SK-N-SH (cell line): ENCODE data around the gene H2BK1. TPM values are rescaled to one million over a fixed set of nuclear protein-coding genes. Genes with fewer than 3 reads are reported as not detected.

Source experiments
- CTCF ChIA-PET: fragments of 300-600, 350-600 bp; formaldehyde crosslinking; extraction: SDS; loops from one replicate; lab custom pipeline; 2021; lab: Yijun Ruan, JAX
- POLR2A ChIA-PET: fragments of 350-600 bp; sonication (Branson Sonifier 250); formaldehyde crosslinking; extraction: SDS; loops from one replicate; lab custom pipeline; 2020; ENCODE audit warnings: antibody characterized with exemption, inconsistent platforms; lab: Yijun Ruan, JAX
- DNase-seq: peaks from one replicate; pipeline ENCODE4 v3.0.0; 2012
- H2AFZ ChIP-seq: fragments of 200-600 bp; sonication (generic); 2 replicates; pipeline ENCODE4 v1.8.1; 2016; ENCODE audit warnings: antibody characterized with exemption, mild to moderate bottlenecking, low read depth
- H3F3A ChIP-seq: fragments of 200-600 bp; sonication (generic); replicated peaks from 2 replicates; pipeline ENCODE3; 2016; ENCODE audit warnings: antibody characterized with exemption, mild to moderate bottlenecking; ENCODE audit not compliant: insufficient read depth
- H3K27ac ChIP-seq, 2 experiments: fragments of 200-500 bp in 1 of 2; fragments of 200-600 bp in 1 of 2; sonication (Bioruptor generic) in 1 of 2; sonication (generic), shearing (Covaris generic) in 1 of 2; 2 replicates each; pipeline versions ENCODE4 v1.5.1 to v1.6.1; 2014 to 2016; ENCODE audit warnings: low read depth in 2 of 2, inconsistent platforms in 1 of 2, low read length in 1 of 2, mild to moderate bottlenecking in 1 of 2, mixed read lengths in 1 of 2
- H3K27me3 ChIP-seq: fragments of 200-600 bp; sonication (generic), shearing (Covaris generic); 2 replicates; pipeline ENCODE4 v1.6.1; 2016; ENCODE audit warnings: mixed run types; ENCODE audit not compliant: insufficient read depth
- H3K36me3 ChIP-seq, 2 experiments: fragments of 200-500 bp in 1 of 2; fragments of 200-600 bp in 1 of 2; sonication (Bioruptor generic) in 1 of 2; sonication (generic) in 1 of 2; replicated peaks in 1 of 2; 2 replicates each; pipeline versions ENCODE3 to v1.5.1; 2014 to 2016; ENCODE audit warnings: low read length in 1 of 2, mild to moderate bottlenecking in 1 of 2; ENCODE audit not compliant: insufficient read depth in 2 of 2, control insufficient read depth in 1 of 2
- H3K4me1 ChIP-seq, 2 experiments: fragments of 200-500 bp in 1 of 2; fragments of 200-600 bp in 1 of 2; sonication (Bioruptor generic) in 1 of 2; sonication (generic), shearing (Covaris generic) in 1 of 2; 2 replicates each; pipeline versions ENCODE4 v1.5.1 to v1.6.1; 2014 to 2016; ENCODE audit warnings: low read depth in 1 of 2, low read length in 1 of 2, mixed run types in 1 of 2; ENCODE audit not compliant: insufficient read depth in 2 of 2, control insufficient read depth in 1 of 2
- H3K4me2 ChIP-seq: fragments of 200-600 bp; sonication (generic), shearing (Covaris generic); 2 replicates; pipeline ENCODE4 v1.6.1; 2017; ENCODE audit warnings: mixed run types
- H3K4me3 ChIP-seq, 2 experiments: fragments of 200-500 bp in 1 of 2; fragments of 200-600 bp in 1 of 2; sonication (Bioruptor generic) in 1 of 2; sonication (generic), shearing (Covaris generic) in 1 of 2; 2 replicates each; pipeline versions ENCODE4 v1.5.1 to v1.8.1; 2014 to 2016; ENCODE audit warnings: low read depth in 2 of 2, inconsistent platforms in 1 of 2, low read length in 1 of 2, mild to moderate bottlenecking in 1 of 2, mixed read lengths in 1 of 2, moderate library complexity in 1 of 2
- H3K79me2 ChIP-seq: fragments of 200-600 bp; sonication (generic); 2 replicates; pipeline ENCODE4 v1.8.1; 2017; ENCODE audit warnings: mild to moderate bottlenecking; ENCODE audit not compliant: insufficient read depth
- H3K9ac ChIP-seq: fragments of 200-600 bp; sonication (generic); 2 replicates; pipeline ENCODE4 v1.6.1; 2017; ENCODE audit warnings: mixed run types
- H3K9me2 ChIP-seq: fragments of 200-600 bp; sonication (generic); 2 replicates; pipeline ENCODE4 v1.6.1; 2017; ENCODE audit warnings: mixed run types
- H3K9me3 ChIP-seq: fragments of 200-600 bp; sonication (generic); 2 replicates; pipeline ENCODE4 v1.6.1; 2017; ENCODE audit warnings: mixed run types, mild to moderate bottlenecking, moderate library complexity
- H4K20me1 ChIP-seq: fragments of 200-600 bp; sonication (generic); 2 replicates; pipeline ENCODE4 v1.6.1; 2017; ENCODE audit warnings: mild to moderate bottlenecking, mixed run types; ENCODE audit not compliant: insufficient read depth
- CHD2 ChIP-seq: fragments of 150-350 bp; IDR thresholded peaks from 2 replicates; pipeline ENCODE4 v1.6.1; 2018; ENCODE audit warnings: low read length; ENCODE audit not compliant: partially characterized antibody
- ELF1 ChIP-seq: IDR thresholded peaks from 2 replicates; pipeline ENCODE4 v1.4.0; 2012
- GABPA ChIP-seq: IDR thresholded peaks from 2 replicates; pipeline ENCODE4 v1.4.0; 2012; ENCODE audit warnings: low read depth, mild to moderate bottlenecking
- GATA2 ChIP-seq: sonication (generic); formaldehyde crosslinking; IDR thresholded peaks from 2 replicates; pipeline ENCODE4 v1.5.0; 2020; ENCODE audit warnings: mild to moderate bottlenecking, missing genetic modification reagents
- JUND ChIP-seq: IDR thresholded peaks from 2 replicates; pipeline ENCODE4 v1.4.0; 2012
- MEF2A ChIP-seq: IDR thresholded peaks from 2 replicates; pipeline ENCODE4 v1.4.0; 2012; ENCODE audit warnings: low read depth, borderline replicate concordance
- NRF1 ChIP-seq: IDR thresholded peaks from 2 replicates; pipeline ENCODE4 v1.6.1; 2012; ENCODE audit warnings: low read depth, mild to moderate bottlenecking, low read length
- POLR2AphosphoS5 ChIP-seq: IDR thresholded peaks from 2 replicates; pipeline ENCODE4 v1.6.1; 2012; ENCODE audit warnings: low read depth, low read length
- RAD21 ChIP-seq: IDR thresholded peaks from 2 replicates; pipeline ENCODE4 v1.6.1; 2012; ENCODE audit warnings: mild to moderate bottlenecking, low read length
- RFX5 ChIP-seq: IDR thresholded peaks from 2 replicates; pipeline ENCODE4 v1.6.1; 2012; ENCODE audit warnings: mild to moderate bottlenecking, improper control_type of control experiment, low read length
- SIN3A ChIP-seq: IDR thresholded peaks from 2 replicates; pipeline ENCODE4 v1.6.1; 2012; ENCODE audit warnings: low read depth, mild to moderate bottlenecking, low read length, moderate library complexity, borderline replicate concordance
- TAF1 ChIP-seq: IDR thresholded peaks from 2 replicates; pipeline ENCODE4 v1.6.1; 2012; ENCODE audit warnings: low read depth, mild to moderate bottlenecking, low read length, moderate library complexity, borderline replicate concordance
- WGBS: methylation state at CpG from one replicate; pipeline ENCODE4 v1.1.6; 2017; ENCODE audit warnings: low lambda C conversion rate; 5-methylcytosine and 5-hydroxymethylcytosine counted together
- polyA plus RNA-seq, 3 experiments: library from polyadenylated mRNA; depleted of rRNA; stranded (reverse); fragments of >200 nt; gene quantifications; 2 replicates each; pipeline ENCODE4 v1.2.3, GENCODE V29; 2012
- TF ChIP-seq, protein P1 (sequence below): IDR thresholded peaks from 2 replicates; pipeline ENCODE4 v1.6.1; 2012; ENCODE audit warnings: mild to moderate bottlenecking, low read depth, low read length, moderate library complexity
- TF ChIP-seq, protein P2 (sequence below): fragments of 150-350 bp; IDR thresholded peaks from 2 replicates; pipeline ENCODE4 v1.6.1; 2016; ENCODE audit warnings: mild to moderate bottlenecking, low read depth, low read length
- TF ChIP-seq, protein P3 (sequence below): IDR thresholded peaks from 2 replicates; pipeline ENCODE4 v1.4.0; 2012; ENCODE audit warnings: low read depth
- TF ChIP-seq, protein P4 (sequence below): IDR thresholded peaks from 2 replicates; pipeline ENCODE4 v1.4.0; 2012; ENCODE audit warnings: low read depth, borderline replicate concordance
- TF ChIP-seq, protein P5 (sequence below): fragments of 200-600 bp; sonication (generic); IDR thresholded peaks from 2 replicates; pipeline ENCODE4 v1.6.1; 2017; ENCODE audit warnings: antibody characterized with exemption, mild to moderate bottlenecking, moderate library complexity
- TF ChIP-seq, protein P6 (sequence below): IDR thresholded peaks from 2 replicates; pipeline ENCODE4; 2012

The H2BK1 gene
- polyA plus RNA-seq, 1 of the 3 experiments (the other 2 are of a cell fraction): not detected

DNA sequence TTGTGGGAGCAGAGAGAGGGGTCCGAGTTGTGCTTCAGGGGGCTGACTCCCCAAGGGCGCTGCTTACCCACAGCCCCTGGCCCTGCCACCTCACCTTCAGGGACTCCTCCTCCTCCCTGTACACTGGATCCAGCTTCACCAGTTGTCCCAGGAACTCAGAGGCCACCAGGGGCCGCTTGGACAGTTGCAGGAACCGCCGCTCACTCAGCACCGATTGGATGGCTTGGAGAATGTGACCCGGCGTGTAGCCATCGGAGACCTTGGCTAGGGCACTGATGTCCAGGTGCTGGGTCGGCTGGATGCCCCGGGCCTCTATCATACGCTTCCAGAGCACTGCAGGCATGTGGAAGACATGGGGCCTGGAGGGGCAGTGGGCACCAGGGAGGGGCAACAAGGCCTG lies 18.7 kb downstream of the H2BK1 start:
- 41% methylated on average over 5 of the region's 12 CpGs for WGBS
- Histone ChIP-seq H2AFZ (no peak overlapping the region), H3K27me3 (peaks cover 84% of the 10 kb centered on the region), H3K9me2 (no peaks in the 10 kb centered on the region), H3K4me3 (no peak overlapping the region), H3K27ac (no peak overlapping the region), H3K79me2 (no peaks in the 10 kb centered on the region), H3K4me1 (no peaks in the 10 kb centered on the region), H3K9ac (no peak overlapping the region), H3K36me3 (no peaks in the 10 kb centered on the region), H3K4me2 (no peak overlapping the region), H3K9me3 (no peaks in the 10 kb centered on the region), H3F3A (no peaks in the 10 kb centered on the region), H4K20me1 (no peaks in the 10 kb centered on the region)
- ChIA-PET POLR2A (no interaction called here), CTCF (interaction anchor here (1.3 kb wide), 1 partner anchor 25 kb away, joined by 4 read pairs; no protein-coding TSS in a partner anchor)
- no peak for DNase-seq
- TF ChIP-seq RFX5 (no peak), GATA2 (CRISPR knock-in tag) (no peak), MEF2A (no peak), RAD21 (no peak)
- TF ChIP-seq, protein P1, sequence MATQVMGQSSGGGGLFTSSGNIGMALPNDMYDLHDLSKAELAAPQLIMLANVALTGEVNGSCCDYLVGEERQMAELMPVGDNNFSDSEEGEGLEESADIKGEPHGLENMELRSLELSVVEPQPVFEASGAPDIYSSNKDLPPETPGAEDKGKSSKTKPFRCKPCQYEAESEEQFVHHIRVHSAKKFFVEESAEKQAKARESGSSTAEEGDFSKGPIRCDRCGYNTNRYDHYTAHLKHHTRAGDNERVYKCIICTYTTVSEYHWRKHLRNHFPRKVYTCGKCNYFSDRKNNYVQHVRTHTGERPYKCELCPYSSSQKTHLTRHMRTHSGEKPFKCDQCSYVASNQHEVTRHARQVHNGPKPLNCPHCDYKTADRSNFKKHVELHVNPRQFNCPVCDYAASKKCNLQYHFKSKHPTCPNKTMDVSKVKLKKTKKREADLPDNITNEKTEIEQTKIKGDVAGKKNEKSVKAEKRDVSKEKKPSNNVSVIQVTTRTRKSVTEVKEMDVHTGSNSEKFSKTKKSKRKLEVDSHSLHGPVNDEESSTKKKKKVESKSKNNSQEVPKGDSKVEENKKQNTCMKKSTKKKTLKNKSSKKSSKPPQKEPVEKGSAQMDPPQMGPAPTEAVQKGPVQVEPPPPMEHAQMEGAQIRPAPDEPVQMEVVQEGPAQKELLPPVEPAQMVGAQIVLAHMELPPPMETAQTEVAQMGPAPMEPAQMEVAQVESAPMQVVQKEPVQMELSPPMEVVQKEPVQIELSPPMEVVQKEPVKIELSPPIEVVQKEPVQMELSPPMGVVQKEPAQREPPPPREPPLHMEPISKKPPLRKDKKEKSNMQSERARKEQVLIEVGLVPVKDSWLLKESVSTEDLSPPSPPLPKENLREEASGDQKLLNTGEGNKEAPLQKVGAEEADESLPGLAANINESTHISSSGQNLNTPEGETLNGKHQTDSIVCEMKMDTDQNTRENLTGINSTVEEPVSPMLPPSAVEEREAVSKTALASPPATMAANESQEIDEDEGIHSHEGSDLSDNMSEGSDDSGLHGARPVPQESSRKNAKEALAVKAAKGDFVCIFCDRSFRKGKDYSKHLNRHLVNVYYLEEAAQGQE: no peak

DNA sequence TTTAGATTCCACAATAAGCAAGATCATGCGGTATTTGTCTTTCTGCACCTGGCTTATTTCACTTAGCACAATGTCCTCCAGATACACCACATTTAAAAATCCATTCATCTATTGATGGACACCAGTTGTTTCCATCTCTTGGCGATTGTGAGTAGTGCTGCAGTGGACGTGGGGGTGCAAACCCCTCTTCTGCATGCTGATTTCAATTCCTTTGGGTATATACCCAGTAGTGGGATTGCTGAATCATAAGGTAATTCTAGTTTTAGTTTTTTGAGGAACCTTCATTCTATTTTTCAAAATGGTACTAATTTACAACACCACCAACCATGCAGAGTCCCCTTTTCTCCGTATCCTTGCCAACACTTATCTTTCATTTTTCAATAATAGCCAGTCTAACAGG lies 21.2 kb downstream of the H2BK1 start:
- Histone ChIP-seq H3K27me3 (peaks cover 60% of the 10 kb centered on the region), H3K4me3 (no peak overlapping the region), H3K9ac (no peak overlapping the region), H3K4me1 (no peaks in the 10 kb centered on the region), H2AFZ (no peak overlapping the region), H3K9me3 (no peaks in the 10 kb centered on the region), H4K20me1 (no peaks in the 10 kb centered on the region), H3K27ac (no peak overlapping the region), H3K9me2 (no peaks in the 10 kb centered on the region), H3K36me3 (no peaks in the 10 kb centered on the region), H3F3A (no peaks in the 10 kb centered on the region), H3K4me2 (no peak overlapping the region), H3K79me2 (no peaks in the 10 kb centered on the region)
- POLR2A ChIA-PET: no interaction called here
- no peak for DNase-seq
- CTCF ChIA-PET: no interaction called here
- 49% methylated on average over 4 of the region's 4 CpGs for WGBS
- TF ChIP-seq POLR2AphosphoS5 (no peak), ELF1 (no peak), SIN3A (no peak), RFX5 (no peak), GABPA (no peak), TAF1 (no peak), MEF2A (no peak), GATA2 (CRISPR knock-in tag) (no peak), NRF1 (no peak), JUND (no peak), CHD2 (no peak)
- TF ChIP-seq, protein P2, sequence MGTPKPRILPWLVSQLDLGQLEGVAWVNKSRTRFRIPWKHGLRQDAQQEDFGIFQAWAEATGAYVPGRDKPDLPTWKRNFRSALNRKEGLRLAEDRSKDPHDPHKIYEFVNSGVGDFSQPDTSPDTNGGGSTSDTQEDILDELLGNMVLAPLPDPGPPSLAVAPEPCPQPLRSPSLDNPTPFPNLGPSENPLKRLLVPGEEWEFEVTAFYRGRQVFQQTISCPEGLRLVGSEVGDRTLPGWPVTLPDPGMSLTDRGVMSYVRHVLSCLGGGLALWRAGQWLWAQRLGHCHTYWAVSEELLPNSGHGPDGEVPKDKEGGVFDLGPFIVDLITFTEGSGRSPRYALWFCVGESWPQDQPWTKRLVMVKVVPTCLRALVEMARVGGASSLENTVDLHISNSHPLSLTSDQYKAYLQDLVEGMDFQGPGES: no peak
- TF ChIP-seq, protein P3, sequence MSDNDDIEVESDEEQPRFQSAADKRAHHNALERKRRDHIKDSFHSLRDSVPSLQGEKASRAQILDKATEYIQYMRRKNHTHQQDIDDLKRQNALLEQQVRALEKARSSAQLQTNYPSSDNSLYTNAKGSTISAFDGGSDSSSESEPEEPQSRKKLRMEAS: no peak
- TF ChIP-seq, protein P4, sequence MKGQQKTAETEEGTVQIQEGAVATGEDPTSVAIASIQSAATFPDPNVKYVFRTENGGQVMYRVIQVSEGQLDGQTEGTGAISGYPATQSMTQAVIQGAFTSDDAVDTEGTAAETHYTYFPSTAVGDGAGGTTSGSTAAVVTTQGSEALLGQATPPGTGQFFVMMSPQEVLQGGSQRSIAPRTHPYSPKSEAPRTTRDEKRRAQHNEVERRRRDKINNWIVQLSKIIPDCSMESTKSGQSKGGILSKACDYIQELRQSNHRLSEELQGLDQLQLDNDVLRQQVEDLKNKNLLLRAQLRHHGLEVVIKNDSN: no peak
- TF ChIP-seq, protein P5, sequence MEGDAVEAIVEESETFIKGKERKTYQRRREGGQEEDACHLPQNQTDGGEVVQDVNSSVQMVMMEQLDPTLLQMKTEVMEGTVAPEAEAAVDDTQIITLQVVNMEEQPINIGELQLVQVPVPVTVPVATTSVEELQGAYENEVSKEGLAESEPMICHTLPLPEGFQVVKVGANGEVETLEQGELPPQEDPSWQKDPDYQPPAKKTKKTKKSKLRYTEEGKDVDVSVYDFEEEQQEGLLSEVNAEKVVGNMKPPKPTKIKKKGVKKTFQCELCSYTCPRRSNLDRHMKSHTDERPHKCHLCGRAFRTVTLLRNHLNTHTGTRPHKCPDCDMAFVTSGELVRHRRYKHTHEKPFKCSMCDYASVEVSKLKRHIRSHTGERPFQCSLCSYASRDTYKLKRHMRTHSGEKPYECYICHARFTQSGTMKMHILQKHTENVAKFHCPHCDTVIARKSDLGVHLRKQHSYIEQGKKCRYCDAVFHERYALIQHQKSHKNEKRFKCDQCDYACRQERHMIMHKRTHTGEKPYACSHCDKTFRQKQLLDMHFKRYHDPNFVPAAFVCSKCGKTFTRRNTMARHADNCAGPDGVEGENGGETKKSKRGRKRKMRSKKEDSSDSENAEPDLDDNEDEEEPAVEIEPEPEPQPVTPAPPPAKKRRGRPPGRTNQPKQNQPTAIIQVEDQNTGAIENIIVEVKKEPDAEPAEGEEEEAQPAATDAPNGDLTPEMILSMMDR: no peak
- TF ChIP-seq, protein P6, sequence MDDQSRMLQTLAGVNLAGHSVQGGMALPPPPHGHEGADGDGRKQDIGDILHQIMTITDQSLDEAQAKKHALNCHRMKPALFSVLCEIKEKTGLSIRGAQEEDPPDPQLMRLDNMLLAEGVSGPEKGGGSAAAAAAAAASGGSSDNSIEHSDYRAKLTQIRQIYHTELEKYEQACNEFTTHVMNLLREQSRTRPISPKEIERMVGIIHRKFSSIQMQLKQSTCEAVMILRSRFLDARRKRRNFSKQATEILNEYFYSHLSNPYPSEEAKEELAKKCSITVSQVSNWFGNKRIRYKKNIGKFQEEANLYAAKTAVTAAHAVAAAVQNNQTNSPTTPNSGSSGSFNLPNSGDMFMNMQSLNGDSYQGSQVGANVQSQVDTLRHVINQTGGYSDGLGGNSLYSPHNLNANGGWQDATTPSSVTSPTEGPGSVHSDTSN: no peak
